Activated T-cell treated with anti-CD3 and anti-CD28 coated beads, Interleukin-2, amount 50 U/mL, for 4 hours (primary cell): ENCODE results near the gene GARNL3. TPM values are rescaled to one million over a fixed set of nuclear protein-coding genes. Genes with fewer than 3 reads are reported as not detected.

Experiments used
- ATAC-seq, 2 donors: fragments of 200-7000 bp; cut with Tn5 transposase; one replicate each; pipeline ENCODE4 v1.10.0; 2021
- DNase-seq: peaks from one replicate; pipeline ENCODE4 v3.0.0-alpha.2; 2020
- H3K27me3 Mint-ChIP-seq: one replicate; pipeline ENCODE4 v1.8.0; 2021; ENCODE audit warnings: low read depth, mixed read lengths
- H3K36me3 Mint-ChIP-seq: one replicate; pipeline ENCODE4 v1.8.0; 2022; ENCODE audit warnings: mixed read lengths; ENCODE audit not compliant: insufficient read depth
- H3K4me1 Mint-ChIP-seq: one replicate; pipeline ENCODE4 v1.8.0; 2021; ENCODE audit warnings: low read depth, mixed read lengths
- H3K4me3 Mint-ChIP-seq: one replicate; pipeline ENCODE4 v1.8.0; 2021; ENCODE audit warnings: mild to moderate bottlenecking, moderate library complexity, mixed read lengths
- H3K9me3 Mint-ChIP-seq: one replicate; pipeline ENCODE4 v1.8.0; 2021; ENCODE audit warnings: mixed read lengths
- total RNA-seq, 3 donors: library from RNA; stranded (reverse); gene quantifications; one replicate each; pipeline ENCODE4 v1.2.1, GENCODE V29; 2021

Gene GARNL3
- total RNA-seq, 3 donors from 2014 or later: 0.66 to 1.5 (median 0.66) TPM

GRCh38 chr9:127330501-127330900, 65.9 kb downstream of the GARNL3 start:
- ATAC-seq (no peak), DNase-seq (no peak)
- Mint-ChIP-seq H3K4me3 (no peak overlapping the region), H3K36me3 (peaks cover under 1% of the 10 kb centered on the region), H3K4me1 (no peaks in the 10 kb centered on the region), H3K27me3 (peaks cover 6% of the 10 kb centered on the region), H3K9me3 (no peaks in the 10 kb centered on the region)

DNA sequence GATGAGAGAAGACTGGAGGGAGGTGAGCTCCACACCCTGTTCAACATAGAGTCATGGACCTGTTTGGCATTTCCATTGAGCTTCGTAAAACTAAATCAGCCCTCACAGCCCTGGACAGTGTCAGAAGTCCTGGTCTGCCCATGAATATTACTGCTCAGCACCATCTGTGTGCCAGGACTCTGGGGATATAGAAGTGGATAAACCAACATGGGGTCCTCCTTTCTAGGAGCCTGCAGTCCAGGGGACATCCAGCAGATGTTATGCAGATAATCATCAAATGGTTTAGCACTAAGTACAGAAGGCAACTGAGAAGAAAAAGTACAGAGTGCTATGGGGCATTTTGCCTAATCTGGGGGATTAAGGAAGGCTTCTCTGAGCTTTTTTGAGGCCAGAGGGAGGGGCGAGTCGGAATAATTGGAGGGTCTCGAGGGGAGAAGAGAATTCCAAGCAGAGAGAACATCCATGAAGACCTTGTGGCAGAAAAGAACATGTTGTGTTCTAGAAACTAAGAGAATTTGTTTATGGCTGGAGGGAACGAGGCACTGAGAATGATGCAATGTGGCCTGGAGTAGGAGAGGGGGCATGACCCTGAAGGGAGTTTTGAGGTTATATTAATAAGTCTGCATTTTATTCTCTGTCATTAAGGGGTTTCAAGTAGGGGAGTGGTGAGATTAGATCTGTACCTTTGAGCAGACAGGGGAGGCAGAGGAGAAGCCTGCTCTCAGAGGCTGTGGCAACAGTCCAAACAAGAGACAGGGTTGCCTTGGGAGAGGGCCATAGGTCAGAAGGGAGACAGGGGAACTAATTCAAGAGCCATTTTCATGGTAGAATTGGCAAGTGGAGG, 68.9 kb downstream of the GARNL3 start:
- DNase-seq (no peak), ATAC-seq (no peak)
- H3K27me3 Mint-ChIP-seq: peaks cover 2% of the 10 kb centered on the region

DNA sequence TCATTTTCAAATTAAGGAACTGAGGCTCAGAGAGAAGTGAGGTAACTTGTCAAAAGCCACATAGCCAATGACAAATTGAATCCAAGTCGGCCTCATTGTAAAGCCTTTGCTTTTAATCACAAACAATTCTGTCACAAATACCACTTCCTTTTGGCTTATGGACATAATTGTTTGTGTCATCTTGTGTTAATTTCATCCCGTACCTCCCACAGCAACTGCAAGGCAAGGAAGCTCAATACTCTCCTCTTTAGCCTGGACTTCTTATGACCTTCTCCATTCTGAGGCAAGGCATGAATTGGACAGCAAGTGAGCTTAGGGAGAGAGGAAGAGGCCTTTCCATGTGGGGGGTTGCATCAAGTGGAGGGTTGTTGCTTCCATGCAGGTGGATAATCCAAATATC, 70.2 kb downstream of the GARNL3 start:
- H3K36me3 Mint-ChIP-seq: peaks cover 3% of the 10 kb centered on the region
- ATAC-seq: no peak
- H3K9me3 Mint-ChIP-seq: no peaks in the 10 kb centered on the region
- no peak overlapping the region for H3K4me3 Mint-ChIP-seq
- no peaks in the 10 kb centered on the region for H3K4me1 Mint-ChIP-seq
- H3K27me3 Mint-ChIP-seq: peaks cover 2% of the 10 kb centered on the region
- no peak for DNase-seq

More for the DNA sequence above, 68.9 kb downstream of the GARNL3 start:
- no peaks in the 10 kb centered on the region for H3K4me1 Mint-ChIP-seq
- peaks cover 3% of the 10 kb centered on the region for H3K36me3 Mint-ChIP-seq
- H3K9me3 Mint-ChIP-seq: no peaks in the 10 kb centered on the region
- H3K4me3 Mint-ChIP-seq: no peak overlapping the region

DNA sequence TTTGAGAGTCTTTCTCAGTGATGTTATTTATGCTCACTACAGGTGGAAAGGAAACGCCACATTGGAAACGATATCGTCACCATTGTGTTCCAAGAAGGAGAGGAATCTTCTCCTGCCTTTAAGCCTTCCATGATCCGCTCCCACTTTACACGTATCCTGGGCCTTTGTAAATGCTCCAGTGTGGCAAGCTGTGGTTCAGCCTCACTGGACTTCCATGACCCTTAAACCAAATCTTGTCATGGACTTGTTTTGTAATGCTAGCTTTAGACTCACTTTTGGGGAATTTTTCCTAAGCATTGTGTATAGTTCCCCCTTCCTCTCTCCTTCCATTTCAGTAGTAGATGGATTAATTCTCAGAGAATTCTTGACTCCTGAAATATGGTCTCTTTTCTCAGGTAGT, 71.5 kb downstream of the GARNL3 start:
- ATAC-seq: no peak
- Mint-ChIP-seq H3K4me1 (no peaks in the 10 kb centered on the region), H3K27me3 (peaks cover 2% of the 10 kb centered on the region), H3K4me3 (no peak overlapping the region), H3K36me3 (peaks cover 7% of the 10 kb centered on the region), H3K9me3 (no peaks in the 10 kb centered on the region)
- DNase-seq: no peak

GRCh38 chr9:127336506-127337352, 72.2 kb downstream of the GARNL3 start:
- no peak overlapping the region for H3K4me3 Mint-ChIP-seq
- H3K27me3 Mint-ChIP-seq: peaks cover 2% of the 10 kb centered on the region
- ATAC-seq: no peak
- H3K9me3 Mint-ChIP-seq: no peaks in the 10 kb centered on the region
- no peaks in the 10 kb centered on the region for H3K4me1 Mint-ChIP-seq
- H3K36me3 Mint-ChIP-seq: peaks cover 7% of the 10 kb centered on the region
- no peak for DNase-seq

DNA sequence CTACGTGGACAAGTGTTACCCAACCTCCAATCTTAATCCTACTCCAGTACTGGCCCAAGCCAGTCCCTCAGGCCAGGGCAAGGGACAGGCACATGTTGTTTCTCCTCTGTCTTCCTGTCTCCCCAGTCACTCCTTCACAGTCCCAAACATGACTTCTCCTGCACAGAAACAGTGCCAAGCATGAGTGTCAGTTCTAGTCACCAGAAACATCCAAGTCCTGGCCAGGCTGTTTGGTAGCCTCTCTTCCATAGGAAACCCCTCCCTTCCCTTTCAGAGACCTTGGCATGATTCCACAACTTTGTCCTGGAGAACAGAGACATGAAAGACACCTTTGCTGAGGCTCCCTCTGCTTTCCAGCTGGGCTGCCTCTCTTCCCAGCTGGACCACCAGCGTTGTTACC, 76.1 kb downstream of the GARNL3 start:
- Mint-ChIP-seq H3K27me3 (no peaks in the 10 kb centered on the region), H3K4me1 (no peaks in the 10 kb centered on the region), H3K36me3 (peaks cover 7% of the 10 kb centered on the region), H3K9me3 (no peaks in the 10 kb centered on the region), H3K4me3 (no peak overlapping the region)
- ATAC-seq: no peak
- DNase-seq: no peak

DNA sequence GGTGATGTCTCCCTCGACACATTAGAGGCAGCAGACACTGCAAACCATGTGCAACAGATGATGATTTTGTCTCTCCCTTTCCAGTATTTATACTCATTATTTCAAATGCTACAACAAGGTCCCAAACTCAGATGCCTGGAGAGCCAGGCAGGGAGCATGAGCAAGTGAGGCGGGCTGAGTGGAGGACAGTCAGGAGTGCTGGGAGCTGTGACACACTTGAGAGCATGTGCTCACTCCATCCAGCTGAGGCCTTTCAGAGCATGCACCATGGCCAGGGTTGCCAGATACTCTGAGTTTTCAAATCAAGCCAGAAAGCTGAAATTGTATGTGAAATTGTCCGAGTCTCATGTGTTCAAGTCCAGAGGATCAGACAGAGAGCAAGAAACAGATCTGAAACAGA, 76.6 kb downstream of the GARNL3 start:
- no peaks in the 10 kb centered on the region for H3K4me1 Mint-ChIP-seq
- H3K9me3 Mint-ChIP-seq: no peaks in the 10 kb centered on the region
- peaks cover 5% of the 10 kb centered on the region for H3K36me3 Mint-ChIP-seq
- H3K4me3 Mint-ChIP-seq: no peak overlapping the region
- ATAC-seq: no peak
- H3K27me3 Mint-ChIP-seq: no peaks in the 10 kb centered on the region
- no peak for DNase-seq

- ATAC-seq (no peak), DNase-seq (no peak)
- no peaks in the 10 kb centered on the region for H3K9me3 Mint-ChIP-seq
- no peak overlapping the region for H3K4me3 Mint-ChIP-seq
- H3K36me3 Mint-ChIP-seq: peaks cover 4% of the 10 kb centered on the region
- peaks cover 2% of the 10 kb centered on the region for H3K27me3 Mint-ChIP-seq
- H3K4me1 Mint-ChIP-seq: no peaks in the 10 kb centered on the region
Observed at GRCh38 chr9:127344368-127345000, 79.9 kb downstream of the GARNL3 start.

DNA sequence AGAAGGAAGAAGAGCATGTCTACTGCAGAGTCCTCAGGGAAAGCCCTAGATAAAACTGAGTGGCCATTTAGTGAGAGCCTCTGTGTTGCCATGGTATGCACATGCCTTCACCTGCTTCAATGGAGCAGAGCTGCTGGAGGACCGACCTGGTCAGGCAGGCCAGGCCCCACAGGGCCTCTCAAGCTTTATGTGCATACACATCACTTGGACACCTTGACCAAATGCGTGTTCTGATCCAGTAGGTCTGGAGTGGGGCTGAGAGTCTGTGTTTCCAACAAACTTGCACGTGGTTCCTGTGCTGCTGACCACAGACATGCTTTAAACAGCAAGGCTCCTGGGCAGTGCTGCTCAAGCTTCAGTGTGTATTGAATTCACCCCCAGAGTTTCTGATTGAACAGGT, 81.0 kb downstream of the GARNL3 start:
- H3K4me1 Mint-ChIP-seq: no peaks in the 10 kb centered on the region
- DNase-seq: no peak
- H3K4me3 Mint-ChIP-seq: no peak overlapping the region
- peaks cover 9% of the 10 kb centered on the region for H3K27me3 Mint-ChIP-seq
- no peaks in the 10 kb centered on the region for H3K9me3 Mint-ChIP-seq
- H3K36me3 Mint-ChIP-seq: peaks cover 2% of the 10 kb centered on the region
- no peak for ATAC-seq

GRCh38 chr9:127346584-127346983, 82.0 kb downstream of the GARNL3 start:
- no peaks in the 10 kb centered on the region for H3K36me3 Mint-ChIP-seq
- H3K4me3 Mint-ChIP-seq: no peak overlapping the region
- no peaks in the 10 kb centered on the region for H3K4me1 Mint-ChIP-seq
- ATAC-seq: no peak
- no peak for DNase-seq
- peaks cover 10% of the 10 kb centered on the region for H3K27me3 Mint-ChIP-seq
- no peaks in the 10 kb centered on the region for H3K9me3 Mint-ChIP-seq

- no peak for ATAC-seq
- Mint-ChIP-seq H3K9me3 (no peaks in the 10 kb centered on the region), H3K4me3 (no peak overlapping the region), H3K27me3 (peaks cover 12% of the 10 kb centered on the region), H3K36me3 (no peaks in the 10 kb centered on the region), H3K4me1 (no peaks in the 10 kb centered on the region)
- DNase-seq: no peak
Observed at GRCh38 chr9:127347831-127348776, 83.5 kb downstream of the GARNL3 start.

GRCh38 chr9:127349483-127350113, 85.0 kb downstream of the GARNL3 start:
- Mint-ChIP-seq H3K4me3 (no peak overlapping the region), H3K4me1 (no peaks in the 10 kb centered on the region), H3K27me3 (peaks cover 16% of the 10 kb centered on the region), H3K9me3 (no peaks in the 10 kb centered on the region), H3K36me3 (no peaks in the 10 kb centered on the region)
- DNase-seq: no peak
- ATAC-seq: no peak
